Spleen (tissue), 11 donors: ENCODE results near the gene MCM9. TPM values are rescaled to one million over a fixed set of nuclear protein-coding genes. Genes with fewer than 3 reads are reported as not detected.

Experiments used
- DNase-seq: peaks from one replicate; pipeline ENCODE4 v3.0.0-alpha.2; 2020
- H3K27ac ChIP-seq, 8 donors: fragments of 200-600 bp; sonication (generic) in 7 of 8; 1 replicate in 4 of 8; 2 replicates in 4 of 8; pipeline versions ENCODE4 v1.5.0 to v1.8.0; 2016 to 2021; ENCODE audit warnings: inconsistent platforms in 4 of 8, mild to moderate bottlenecking in 4 of 8, moderate library complexity in 1 of 8
- H3K27me3 ChIP-seq, 7 donors: fragments of 200-600 bp; sonication (generic) in 6 of 7; replicated peaks in 1 of 7; 1 replicate in 4 of 7; 2 replicates in 3 of 7; pipeline versions ENCODE4 v1.5.0 to v1.8.0; 2016 to 2021; ENCODE audit warnings: inconsistent platforms in 3 of 7, mild to moderate bottlenecking in 1 of 7
- H3K36me3 ChIP-seq, 6 donors: fragments of 200-600 bp; sonication (generic) in 5 of 6; 1 replicate in 4 of 6; 2 replicates in 2 of 6; pipeline versions ENCODE4 v1.5.0 to v1.8.0; 2016 to 2021; ENCODE audit warnings: inconsistent platforms in 2 of 6
- H3K4me1 ChIP-seq, 6 donors: fragments of 200-600 bp; sonication (generic) in 5 of 6; 1 replicate in 3 of 6; 2 replicates in 3 of 6; pipeline versions ENCODE4 v1.5.0 to v1.8.0; 2016 to 2021; ENCODE audit warnings: inconsistent platforms in 3 of 6
- H3K4me3 ChIP-seq, 8 donors: fragments of 200-600 bp; sonication (generic) in 7 of 8; 1 replicate in 4 of 8; 2 replicates in 4 of 8; pipeline versions ENCODE4 v1.5.0 to v1.8.0; 2016 to 2021; ENCODE audit warnings: inconsistent platforms in 4 of 8, mild to moderate bottlenecking in 4 of 8, moderate library complexity in 2 of 8
- H3K9me3 ChIP-seq, 8 donors: fragments of 200-600 bp; sonication (generic) in 7 of 8; 1 replicate in 4 of 8; 2 replicates in 4 of 8; pipeline versions ENCODE4 v1.5.0 to v1.8.0; 2016 to 2021; ENCODE audit warnings: inconsistent platforms in 4 of 8
- CTCF ChIP-seq, 11 experiments: fragments of 200-600 bp in 7 of 11; fragments of 450-650 bp in 4 of 11; sonication (generic) in 4 of 11; IDR thresholded peaks in 8 of 11; conservative IDR thresholded peaks in 3 of 11; 1 replicate in 7 of 11; 2 replicates in 4 of 11; pipeline versions ENCODE4 v1.4.0 to v1.8.0; 2016 to 2021; ENCODE audit warnings: antibody characterized with exemption in 11 of 11, inconsistent platforms in 4 of 11, mild to moderate bottlenecking in 1 of 11
- POLR2A ChIP-seq, 3 donors: fragments of 450-650 bp; IDR thresholded peaks; one replicate each; pipeline ENCODE4 v1.5.1; 2017; ENCODE audit warnings: antibody characterized with exemption in 3 of 3, mild to moderate bottlenecking in 1 of 3
- POLR2AphosphoS5 ChIP-seq, 3 donors: sonication (generic); formaldehyde crosslinking; IDR thresholded peaks; one replicate each; pipeline ENCODE4 v1.5.1; 2017; ENCODE audit warnings: antibody characterized with exemption in 3 of 3
- WGBS, 5 donors: extraction: QIAGEN DNeasy Blood & Tissue Kit in 3 of 5; methylation state at CpG; one replicate each; pipeline versions ENCODE4 v1.1.5 to v1.1.7; 2013 to 2018; 5-methylcytosine and 5-hydroxymethylcytosine counted together
- intact Hi-C: fragments of 100-400 bp; cut with DNase I; formaldehyde crosslinking; loops from one replicate; pipeline ENCODE4 v1.15.0; 2023; ENCODE audit warnings: low total_unique reads
- polyA plus RNA-seq, 3 donors: library from polyadenylated mRNA; stranded (reverse); fragments of 200-250 nt; gene quantifications; one replicate each; pipeline ENCODE4 v1.2.1, GENCODE V29; 2013
- total RNA-seq, 7 donors: library from RNA; depleted of rRNA in 3 of 7; stranded (reverse); fragments of >200 nt in 3 of 7; fragmentation: NEBNext Ultra II Directional in 4 of 7; extraction: Animal tissue kit (Norgen Biotek cat#: 25700) in 4 of 7; gene quantifications; one replicate each; pipeline versions ENCODE4 v1.1.0 to v1.2.1, GENCODE V29; 2016 to 2021
- donor health status: healthy with polysubstance abuse.
- donor health status: DM: no; HTN: no; CAD: no; lungs with moderate emphysema.
- donor health status: DM: no; HTN: no; CAD: no.
- donor health status: Bipolar disorder and iron deficiency.
- donor health status: healthy.
- donor health status: DM: no; HTN: no; CAD: no.
- donor health status: DM: yes; HTN: yes; CAD: no.

MCM9 gene
- total and polyA plus RNA-seq, 10 donors: 3.7 to 33.6 (median 21.5) TPM

- Histone ChIP-seq H3K4me1 (peaks cover 0 to 24% (median 12%) of the 10 kb centered on the region in 6 donors), H3K27ac (no peak overlapping the region), H3K27me3 (no peaks in the 10 kb centered on the region), H3K4me3 (no peak overlapping the region), H3K9me3 (no peaks in the 10 kb centered on the region), H3K36me3 (peaks cover 0 to 3% (median 0%) of the 10 kb centered on the region in 6 donors)
- 91 to 97% (median 95%) methylated on average over 1 of the region's 1 CpG for WGBS, 5 donors
- intact Hi-C loops: no loop called here
- no peak for DNase-seq
- TF ChIP-seq POLR2A (IDR thresholded peaks at IDR 0.05): no peak
These were observed 58.8 kb downstream of the MCM9 start for GRCh38 chr6:118876198-118876597.

- 95 to 100% (median 96%) methylated on average over 2 of the region's 2 CpGs for WGBS, 5 donors
- Histone ChIP-seq H3K27me3 (no peaks in the 10 kb centered on the region), H3K9me3 (no peaks in the 10 kb centered on the region), H3K36me3 (peaks cover 0 to 3% (median 0%) of the 10 kb centered on the region in 6 donors), H3K4me3 (no peak overlapping the region), H3K4me1 (peaks cover 0 to 21% (median 7%) of the 10 kb centered on the region in 6 donors), H3K27ac (no peak overlapping the region)
- intact Hi-C loops: no loop called here
- TF ChIP-seq POLR2AphosphoS5 (IDR thresholded peaks at IDR 0.05) (no peak), POLR2A (IDR thresholded peaks at IDR 0.05) (no peak), CTCF (IDR thresholded peaks at IDR 0.05 in 8 of 11, conservative IDR thresholded peaks at IDR 0.05 in 3 of 11) (no peak)
- no peak for DNase-seq
These were observed 59.3 kb downstream of the MCM9 start for GRCh38 chr6:118875672-118876071.

- intact Hi-C loops: no loop called here
- H3K36me3 ChIP-seq: peaks cover 0 to 3% (median 0%) of the 10 kb centered on the region in 6 donors
- H3K4me3 ChIP-seq: no peak overlapping the region
- no peak for DNase-seq
- H3K27me3 ChIP-seq: no peaks in the 10 kb centered on the region
- TF ChIP-seq CTCF (IDR thresholded peaks at IDR 0.05 in 8 of 11, conservative IDR thresholded peaks at IDR 0.05 in 3 of 11) (no peak), POLR2A (IDR thresholded peaks at IDR 0.05) (no peak), POLR2AphosphoS5 (IDR thresholded peaks at IDR 0.05) (no peak)
- H3K4me1 ChIP-seq: peaks cover 0 to 14% (median 0%) of the 10 kb centered on the region in 6 donors
- peaks cover 0 to 13% (median 3%) of the 10 kb centered on the region in 8 donors for H3K9me3 ChIP-seq
- H3K27ac ChIP-seq: no peak overlapping the region
- WGBS, 5 donors: 84 to 93% (median 90%) methylated on average over 2 of the region's 2 CpGs
These were observed 61.7 kb downstream of the MCM9 start for GRCh38 chr6:118873239-118873638.

GRCh38 chr6:118872726-118873125 is 62.2 kb downstream of the MCM9 start:
- Histone ChIP-seq H3K9me3 (peaks cover 0 to 13% (median 3%) of the 10 kb centered on the region in 8 donors), H3K36me3 (peaks cover 0 to 3% (median 0%) of the 10 kb centered on the region in 6 donors), H3K4me1 (peaks cover 0 to 14% (median 0%) of the 10 kb centered on the region in 6 donors), H3K27me3 (no peaks in the 10 kb centered on the region), H3K27ac (no peak overlapping the region), H3K4me3 (no peak overlapping the region)
- WGBS, 5 donors: 88 to 92% (median 89%) methylated on average over 2 of the region's 2 CpGs
- DNase-seq: no peak
- TF ChIP-seq POLR2AphosphoS5 (IDR thresholded peaks at IDR 0.05) (no peak), POLR2A (IDR thresholded peaks at IDR 0.05) (no peak), CTCF (IDR thresholded peaks at IDR 0.05 in 8 of 11, conservative IDR thresholded peaks at IDR 0.05 in 3 of 11) (no peak)
- intact Hi-C loops: no loop called here

- H3K4me3 ChIP-seq: no peak overlapping the region
- H3K4me1 ChIP-seq: peaks cover 0 to 14% (median 0%) of the 10 kb centered on the region in 6 donors
- peaks cover 0 to 3% (median 0%) of the 10 kb centered on the region in 6 donors for H3K36me3 ChIP-seq
- peaks cover 0 to 13% (median 3%) of the 10 kb centered on the region in 8 donors for H3K9me3 ChIP-seq
- no peak overlapping the region for H3K27ac ChIP-seq
- intact Hi-C loops: no loop called here
- no peaks in the 10 kb centered on the region for H3K27me3 ChIP-seq
- DNase-seq: no peak
- TF ChIP-seq POLR2AphosphoS5 (IDR thresholded peaks at IDR 0.05) (no peak), POLR2A (IDR thresholded peaks at IDR 0.05) (no peak), CTCF (IDR thresholded peaks at IDR 0.05 in 8 of 11, conservative IDR thresholded peaks at IDR 0.05 in 3 of 11) (no peak)
These were observed 62.6 kb downstream of the MCM9 start for GRCh38 chr6:118872318-118872717.
